ENCODE results near the gene PPCDC. TPM values are rescaled to one million over a fixed set of nuclear protein-coding genes. Genes with fewer than 3 reads are reported as not detected.

PPCDC gene
- total RNA-seq, 2 donors from 2014 or later: 16.3 to 20.4 TPM

DNA sequence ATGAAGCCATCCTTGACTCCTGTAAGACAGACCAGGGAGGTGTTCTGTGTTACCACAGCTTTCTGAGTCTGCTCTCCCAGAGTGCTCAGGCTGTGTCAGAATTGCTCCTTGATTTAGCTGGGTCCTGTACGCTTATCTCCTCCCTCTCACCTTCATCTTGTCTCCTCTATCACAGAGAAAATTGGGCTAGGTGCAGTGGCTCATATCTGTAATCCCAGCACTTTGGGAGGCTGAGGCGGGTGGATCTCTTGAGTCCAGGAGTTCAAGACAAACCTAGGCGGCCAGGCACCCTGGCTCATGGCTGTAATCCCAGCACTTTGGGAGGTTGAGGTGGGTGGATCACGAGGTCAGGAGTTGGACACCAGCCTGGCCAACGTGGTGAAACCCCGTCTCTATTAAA is 22.1 kb upstream of the PPCDC start:
- no peak for DNase-seq (ENCODE audit: low spot score in 2 of 2)
- Mint-ChIP-seq H3K36me3 (no peaks in the 10 kb centered on the region), H3K9me3 (no peaks in the 10 kb centered on the region), H3K27ac (no peak overlapping the region)
- ATAC-seq: no peak

DNA sequence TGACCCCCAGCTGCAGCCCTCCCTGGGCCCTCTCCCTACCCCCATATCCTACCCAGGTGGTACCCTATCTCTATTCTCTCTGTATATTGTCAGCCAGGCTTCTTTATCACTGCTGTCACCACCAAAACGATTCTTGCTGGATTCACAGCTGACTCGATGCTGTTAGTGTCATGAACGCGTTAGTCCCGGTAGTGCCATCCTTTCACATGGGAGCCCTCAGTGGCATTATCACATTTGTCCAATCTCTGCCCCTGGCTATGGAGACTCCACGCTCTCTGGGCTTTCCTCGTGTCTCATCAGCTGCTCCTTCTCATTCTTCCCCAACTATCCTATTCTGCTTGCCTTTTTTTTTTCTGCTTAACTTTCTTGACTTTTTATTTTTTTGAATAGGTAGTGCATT is 21.0 kb upstream of the PPCDC start:
- no peaks in the 10 kb centered on the region for H3K9me3 Mint-ChIP-seq
- H3K27ac Mint-ChIP-seq: no peak overlapping the region
- no peak for ATAC-seq
- H3K36me3 Mint-ChIP-seq: no peaks in the 10 kb centered on the region
- DNase-seq (ENCODE audit: low spot score in 2 of 2): no peak

- DNase-seq (ENCODE audit: low spot score in 2 of 2) (no peak), ATAC-seq (no peak)
- H3K9me3 Mint-ChIP-seq: no peaks in the 10 kb centered on the region
- H3K27ac Mint-ChIP-seq: no peak overlapping the region
- no peaks in the 10 kb centered on the region for H3K36me3 Mint-ChIP-seq
Measured at GRCh38 chr15:75007216-75007615, 16.2 kb upstream of the PPCDC start.

DNA sequence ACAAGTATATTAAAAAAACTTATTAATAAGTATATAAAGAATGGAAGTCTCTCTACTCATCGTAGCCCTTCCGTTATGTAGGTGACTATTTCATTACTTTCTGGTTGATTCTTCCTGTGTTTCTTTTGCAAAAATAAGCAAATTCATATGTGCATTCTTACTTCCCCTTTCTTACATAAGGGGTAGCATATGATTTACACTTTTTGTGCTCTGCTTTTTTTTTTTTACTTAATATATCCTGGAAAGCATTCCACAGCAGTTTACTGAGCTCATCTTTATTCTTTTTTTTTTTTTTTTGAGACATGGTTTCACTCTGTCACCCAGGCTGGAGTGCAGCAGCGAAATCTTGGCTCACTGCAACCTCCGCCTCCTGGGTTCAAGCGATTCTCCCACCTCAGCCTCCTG is 15.2 kb upstream of the PPCDC start:
- DNase-seq (ENCODE audit: low spot score in 2 of 2) (no peak), ATAC-seq (no peak)
- H3K9me3 Mint-ChIP-seq: no peaks in the 10 kb centered on the region
- no peak overlapping the region for H3K27ac Mint-ChIP-seq
- H3K36me3 Mint-ChIP-seq: no peaks in the 10 kb centered on the region

GRCh38 chr15:75008629-75009326 is 14.6 kb upstream of the PPCDC start:
- Mint-ChIP-seq H3K9me3 (no peaks in the 10 kb centered on the region), H3K36me3 (no peaks in the 10 kb centered on the region), H3K27ac (no peak overlapping the region)
- ATAC-seq (no peak), DNase-seq (ENCODE audit: low spot score in 2 of 2) (no peak)

- Mint-ChIP-seq H3K36me3 (no peaks in the 10 kb centered on the region), H3K27ac (no peak overlapping the region), H3K9me3 (no peaks in the 10 kb centered on the region)
- DNase-seq (ENCODE audit: low spot score in 2 of 2) (no peak), ATAC-seq (no peak)
Measured at GRCh38 chr15:75016431-75016830, 7.0 kb upstream of the PPCDC start.

GRCh38 chr15:75019916-75020315 is 3.5 kb upstream of the PPCDC start:
- H3K9me3 Mint-ChIP-seq: no peaks in the 10 kb centered on the region
- H3K36me3 Mint-ChIP-seq: peaks cover 0 to 11% of the 10 kb centered on the region in 2 donors
- DNase-seq (ENCODE audit: low spot score in 2 of 2) (no peak), ATAC-seq (no peak)
- H3K27ac Mint-ChIP-seq: peak overlapping the region in 1 of 2 donors; percentile 82

DNA sequence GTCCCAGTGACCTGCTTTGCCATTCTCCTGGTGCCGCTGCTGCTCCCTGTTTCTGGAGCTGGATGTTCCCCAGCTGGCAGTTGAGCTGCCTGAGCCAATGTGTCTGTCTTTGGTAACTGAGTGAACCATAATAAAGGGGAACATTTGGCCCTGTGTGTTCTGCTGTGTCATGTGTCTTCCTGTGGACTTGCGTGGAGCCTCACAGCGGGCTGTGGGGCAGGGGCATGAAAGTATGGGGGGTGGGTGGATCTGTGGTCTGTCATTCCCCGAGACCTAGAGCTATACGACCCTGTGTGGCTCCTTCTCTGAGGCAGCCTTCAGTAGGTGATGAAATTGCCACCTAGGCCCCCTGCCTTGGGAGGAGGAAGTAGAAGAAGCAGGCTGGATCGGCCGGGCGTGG is 2.0 kb upstream of the PPCDC start:
- Mint-ChIP-seq H3K27ac (peak overlapping the region in 1 of 2 donors; percentile 71), H3K36me3 (peaks cover 6 to 11% of the 10 kb centered on the region in 2 donors), H3K9me3 (no peaks in the 10 kb centered on the region)
- ATAC-seq (no peak), DNase-seq (ENCODE audit: low spot score in 2 of 2) (no peak)

GRCh38 chr15:75022783-75023180 is 608 bp upstream of the PPCDC start:
- H3K9me3 Mint-ChIP-seq: no peaks in the 10 kb centered on the region
- peaks cover 6 to 11% of the 10 kb centered on the region in 2 donors for H3K36me3 Mint-ChIP-seq
- no peak for ATAC-seq
- H3K27ac Mint-ChIP-seq: peak overlapping the region; percentile 98 to 99
- no peak for DNase-seq (ENCODE audit: low spot score in 2 of 2)

- H3K9me3 Mint-ChIP-seq: no peaks in the 10 kb centered on the region
- DNase-seq (ENCODE audit: low spot score in 2 of 2) (peak in 1 of 2 donors; percentile 20), ATAC-seq (peak in 1 of 2 donors; percentile 23)
- H3K27ac Mint-ChIP-seq: peak overlapping the region; percentile 98 to 99
- peaks cover 7 to 11% of the 10 kb centered on the region in 2 donors for H3K36me3 Mint-ChIP-seq
Measured at GRCh38 chr15:75023872-75024636, 664 bp downstream of the PPCDC start.

DNA sequence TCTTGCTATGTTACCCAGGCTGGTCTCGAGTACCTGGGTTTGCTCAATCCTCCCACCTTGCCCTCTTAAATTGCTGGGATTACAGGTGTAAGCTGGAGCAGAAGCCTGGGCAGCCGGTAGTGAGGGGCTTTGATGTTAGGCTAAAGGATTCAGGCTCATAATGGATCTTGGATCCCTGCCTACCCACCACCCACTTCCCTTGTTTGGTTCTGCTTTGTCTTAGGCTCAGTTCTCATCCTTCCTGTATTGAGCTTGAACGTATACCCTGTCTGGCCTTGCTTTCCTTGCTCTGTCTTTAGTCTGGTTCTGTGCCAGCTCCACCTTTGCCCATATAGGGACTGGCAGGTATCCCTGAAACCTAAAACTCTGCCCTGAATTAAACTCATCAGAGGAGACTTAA is 1.7 kb downstream of the PPCDC start:
- ATAC-seq: no peak
- peak overlapping the region in 1 of 2 donors; percentile 99 for H3K27ac Mint-ChIP-seq
- DNase-seq (ENCODE audit: low spot score in 2 of 2): no peak
- no peaks in the 10 kb centered on the region for H3K9me3 Mint-ChIP-seq
- peaks cover 10 to 11% of the 10 kb centered on the region in 2 donors for H3K36me3 Mint-ChIP-seq

DNA sequence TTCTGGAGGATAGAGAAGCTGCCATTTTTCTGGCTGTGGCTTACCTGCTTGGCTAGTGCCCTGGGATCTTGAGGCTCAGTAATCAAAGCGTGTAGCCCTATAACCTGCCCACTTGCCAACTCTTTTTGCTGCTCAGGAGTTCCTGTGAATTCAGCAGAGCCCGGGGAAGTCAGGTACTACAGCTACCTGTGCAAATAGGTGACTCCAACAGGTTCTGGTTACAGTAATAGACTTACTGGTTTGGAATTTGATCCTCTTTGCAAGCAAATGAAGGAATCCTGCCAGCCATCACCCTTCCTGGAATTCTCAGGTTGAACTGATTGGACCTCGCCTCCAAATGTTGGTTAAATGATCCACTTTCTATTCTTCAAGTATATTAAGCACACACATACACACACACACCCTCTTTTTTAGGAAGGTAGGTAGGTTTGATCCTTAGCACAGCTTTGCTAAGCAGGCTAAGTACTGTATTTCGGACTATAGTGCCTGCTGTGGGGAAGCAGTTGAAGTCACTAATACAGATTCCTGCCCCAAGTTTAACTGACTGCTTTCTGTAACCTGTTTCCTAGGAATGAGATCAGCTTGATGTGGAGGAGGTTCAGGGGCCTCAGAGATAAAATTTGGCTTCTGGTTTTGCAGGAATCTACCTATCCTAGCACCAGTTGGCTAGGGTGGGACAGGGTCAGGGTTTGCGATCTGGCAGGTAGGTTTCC is 2.3 kb downstream of the PPCDC start:
- Mint-ChIP-seq H3K36me3 (peaks cover 10 to 11% of the 10 kb centered on the region in 2 donors), H3K27ac (peak overlapping the region in 1 of 2 donors; percentile 99), H3K9me3 (no peaks in the 10 kb centered on the region)
- DNase-seq (ENCODE audit: low spot score in 2 of 2): no peak
- ATAC-seq: no peak

DNA sequence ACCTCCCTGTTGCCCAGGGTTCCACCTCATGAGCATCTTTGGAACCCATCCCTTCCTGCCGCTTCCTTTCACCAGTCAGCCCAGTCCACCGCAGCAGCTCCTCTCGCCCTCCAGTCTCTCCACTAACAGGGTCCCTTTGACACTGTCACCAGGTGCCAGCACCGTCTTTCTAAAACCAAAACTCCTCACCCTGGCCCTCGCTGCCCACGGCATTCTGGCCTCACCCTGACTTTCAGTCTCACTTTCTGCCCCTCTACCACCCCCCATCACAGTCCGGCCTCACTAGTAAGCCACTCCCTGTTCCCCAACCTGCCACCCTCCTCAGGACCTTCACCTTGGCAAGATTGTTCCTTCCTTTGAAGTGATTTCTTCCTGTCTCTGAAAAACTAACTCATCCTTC is 4.2 kb downstream of the PPCDC start:
- peak overlapping the region in 1 of 2 donors; percentile 84 for H3K27ac Mint-ChIP-seq
- no peak for ATAC-seq
- H3K36me3 Mint-ChIP-seq: peaks cover 10 to 11% of the 10 kb centered on the region in 2 donors
- no peak for DNase-seq (ENCODE audit: low spot score in 2 of 2)
- no peaks in the 10 kb centered on the region for H3K9me3 Mint-ChIP-seq

DNA sequence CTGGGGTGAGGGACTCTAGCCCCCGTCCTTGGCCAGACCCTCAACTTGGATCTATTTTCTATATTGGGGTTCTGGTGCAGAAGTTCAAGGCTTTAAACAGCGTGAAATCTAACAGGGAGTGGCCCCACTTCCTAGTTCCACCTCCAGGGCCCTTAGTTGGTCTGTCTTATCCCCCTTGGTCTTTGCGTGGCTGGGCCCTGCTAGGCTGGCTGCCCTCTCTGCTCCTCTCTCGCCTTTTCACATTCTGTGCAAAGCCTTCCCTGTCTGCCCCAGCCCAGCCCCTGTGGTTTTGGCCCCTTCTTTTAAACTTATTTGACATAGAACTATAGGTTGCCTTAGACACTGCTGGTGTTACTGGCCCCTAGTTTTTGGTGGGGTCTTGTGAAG is 5.6 kb downstream of the PPCDC start:
- Mint-ChIP-seq H3K27ac (peak overlapping the region; percentile 1 to 88), H3K9me3 (no peaks in the 10 kb centered on the region)

GRCh38 chr15:75029378-75030022 is 6.1 kb downstream of the PPCDC start:
- DNase-seq (ENCODE audit: low spot score in 2 of 2) (peak; percentile 79 to 92), ATAC-seq (peak; percentile 93)
- peak overlapping the region; percentile 1 to 88 for H3K27ac Mint-ChIP-seq
- H3K36me3 Mint-ChIP-seq: peaks cover 0 to 10% of the 10 kb centered on the region in 2 donors
- no peaks in the 10 kb centered on the region for H3K9me3 Mint-ChIP-seq

More for the DNA sequence above, 5.6 kb downstream of the PPCDC start:
- ATAC-seq (peak; percentile 23 to 36), DNase-seq (ENCODE audit: low spot score in 2 of 2) (no peak)
- peaks cover 2 to 10% of the 10 kb centered on the region in 2 donors for H3K36me3 Mint-ChIP-seq

DNA sequence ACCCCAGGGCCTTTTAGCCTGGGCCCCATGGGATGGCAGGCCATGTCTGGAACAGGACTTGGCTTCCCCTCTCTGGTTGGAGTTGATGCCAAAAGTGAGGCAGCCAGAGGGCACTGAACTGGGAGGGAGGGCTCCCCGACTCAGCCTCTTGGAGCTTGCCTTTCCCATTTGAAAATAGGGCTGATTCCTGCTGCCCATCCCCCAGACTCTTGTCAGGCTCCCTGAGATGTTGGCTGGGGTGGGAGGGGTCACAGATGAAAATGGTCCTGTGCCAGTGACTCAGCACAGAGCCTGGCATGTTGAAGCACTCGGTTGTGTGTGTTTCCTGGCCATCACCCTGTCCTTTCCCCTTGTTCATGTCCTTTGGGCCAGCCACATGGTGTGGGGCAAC is 6.6 kb downstream of the PPCDC start:
- no peak for DNase-seq (ENCODE audit: low spot score in 2 of 2)
- no peak for ATAC-seq
- Mint-ChIP-seq H3K27ac (no peak overlapping the region), H3K36me3 (peaks cover 0 to 10% of the 10 kb centered on the region in 2 donors), H3K9me3 (no peaks in the 10 kb centered on the region)

DNA sequence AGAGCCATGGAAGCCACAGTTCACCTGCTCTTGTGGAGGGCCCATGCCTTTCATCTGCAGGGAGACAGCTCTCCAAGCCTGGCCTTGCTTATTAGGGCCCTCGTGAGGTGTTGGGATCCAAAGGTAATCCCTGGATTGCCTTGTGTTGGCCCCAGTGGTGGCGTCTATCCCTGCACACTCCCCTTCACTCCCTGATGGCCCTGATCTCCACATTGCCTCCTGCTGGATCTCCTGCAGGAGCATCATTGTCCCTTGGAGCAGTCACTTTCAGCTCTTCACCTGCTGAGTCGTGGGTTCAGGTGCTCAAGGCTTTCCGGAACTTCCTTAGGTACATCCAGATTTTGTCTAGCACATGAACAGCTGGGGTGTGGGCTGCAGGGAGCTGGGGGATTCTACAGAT is 7.0 kb downstream of the PPCDC start:
- Mint-ChIP-seq H3K9me3 (no peaks in the 10 kb centered on the region), H3K36me3 (peaks cover 0 to 6% of the 10 kb centered on the region in 2 donors), H3K27ac (no peak overlapping the region)
- DNase-seq (ENCODE audit: low spot score in 2 of 2) (no peak), ATAC-seq (no peak)

All from activated naive CD4-positive, alpha-beta T cell treated with anti-CD3 and anti-CD28 coated beads, Interleukin-2, amount 50 U/mL, for 72 hours (primary cell).